ENCODE measurements around the gene CCN6.
A peak's percentile ranks its signal among the peaks of the same experiment; 100 is the strongest.

CCN6 gene

GRCh38 chr6:112030961-112031660 is 22.8 kb upstream of the CCN6 start:
- Histone ChIP-seq H3K4me2 (ENCODE audit: low read length) (no peak overlapping the region), H3K9ac (ENCODE audit: low read depth, low read length) (no peak overlapping the region), H3K4me3 (ENCODE audit: low read length) (no peak overlapping the region), H3K27me3 (ENCODE audit: control insufficient read depth, insufficient read depth, low read length) (no peaks in the 10 kb centered on the region), H3K9me3 (replicated peaks; ENCODE audit: low read length) (no peaks in the 10 kb centered on the region), H3K4me1 (ENCODE audit: control insufficient read depth, insufficient read depth, low read length) (peaks cover 36% of the 10 kb centered on the region), H3K36me3 (ENCODE audit: insufficient read depth, low read length) (no peaks in the 10 kb centered on the region)

- Histone ChIP-seq H3K36me3 (ENCODE audit: insufficient read depth, low read length) (no peaks in the 10 kb centered on the region), H3K4me3 (ENCODE audit: low read length) (no peak overlapping the region), H3K4me2 (ENCODE audit: low read length) (no peak overlapping the region), H3K4me1 (ENCODE audit: control insufficient read depth, insufficient read depth, low read length) (peaks cover 43% of the 10 kb centered on the region), H3K27me3 (ENCODE audit: control insufficient read depth, insufficient read depth, low read length) (no peaks in the 10 kb centered on the region), H3K9ac (ENCODE audit: low read depth, low read length) (no peak overlapping the region), H3K9me3 (replicated peaks; ENCODE audit: low read length) (no peaks in the 10 kb centered on the region)
Measured at GRCh38 chr6:112031960-112032359, 21.9 kb upstream of the CCN6 start.

GRCh38 chr6:112032728-112033127 is 21.2 kb upstream of the CCN6 start:
- Histone ChIP-seq H3K27me3 (ENCODE audit: control insufficient read depth, insufficient read depth, low read length) (no peaks in the 10 kb centered on the region), H3K4me1 (ENCODE audit: control insufficient read depth, insufficient read depth, low read length) (peaks cover 49% of the 10 kb centered on the region), H3K9me3 (replicated peaks; ENCODE audit: low read length) (no peaks in the 10 kb centered on the region), H3K9ac (ENCODE audit: low read depth, low read length) (no peak overlapping the region), H3K4me2 (ENCODE audit: low read length) (no peak overlapping the region), H3K36me3 (ENCODE audit: insufficient read depth, low read length) (no peaks in the 10 kb centered on the region), H3K4me3 (ENCODE audit: low read length) (no peak overlapping the region)

GRCh38 chr6:112033791-112034615 is 19.9 kb upstream of the CCN6 start:
- Histone ChIP-seq H3K4me1 (ENCODE audit: control insufficient read depth, insufficient read depth, low read length) (peaks cover 53% of the 10 kb centered on the region), H3K27me3 (ENCODE audit: control insufficient read depth, insufficient read depth, low read length) (no peaks in the 10 kb centered on the region), H3K4me2 (ENCODE audit: low read length) (no peak overlapping the region), H3K9me3 (replicated peaks; ENCODE audit: low read length) (no peaks in the 10 kb centered on the region), H3K36me3 (ENCODE audit: insufficient read depth, low read length) (no peaks in the 10 kb centered on the region), H3K4me3 (ENCODE audit: low read length) (no peak overlapping the region), H3K9ac (ENCODE audit: low read depth, low read length) (no peak overlapping the region)

- Histone ChIP-seq H3K9ac (ENCODE audit: low read depth, low read length) (no peak overlapping the region), H3K4me2 (ENCODE audit: low read length) (no peak overlapping the region), H3K4me1 (ENCODE audit: control insufficient read depth, insufficient read depth, low read length) (peaks cover 59% of the 10 kb centered on the region), H3K36me3 (ENCODE audit: insufficient read depth, low read length) (no peaks in the 10 kb centered on the region), H3K9me3 (replicated peaks; ENCODE audit: low read length) (no peaks in the 10 kb centered on the region), H3K4me3 (ENCODE audit: low read length) (no peak overlapping the region), H3K27me3 (ENCODE audit: control insufficient read depth, insufficient read depth, low read length) (no peaks in the 10 kb centered on the region)
Measured at GRCh38 chr6:112034616-112034995, 19.3 kb upstream of the CCN6 start.

- Histone ChIP-seq H3K9me3 (replicated peaks; ENCODE audit: low read length) (no peaks in the 10 kb centered on the region), H3K4me2 (ENCODE audit: low read length) (no peak overlapping the region), H3K9ac (ENCODE audit: low read depth, low read length) (peak overlapping the region; percentile 75), H3K4me1 (ENCODE audit: control insufficient read depth, insufficient read depth, low read length) (peaks cover 70% of the 10 kb centered on the region), H3K27me3 (ENCODE audit: control insufficient read depth, insufficient read depth, low read length) (no peaks in the 10 kb centered on the region), H3K4me3 (ENCODE audit: low read length) (no peak overlapping the region), H3K36me3 (ENCODE audit: insufficient read depth, low read length) (no peaks in the 10 kb centered on the region)
Measured at GRCh38 chr6:112036088-112036637, 17.7 kb upstream of the CCN6 start.

- H3K9me3 ChIP-seq (replicated peaks; ENCODE audit: low read length): no peaks in the 10 kb centered on the region
- H3K4me2 ChIP-seq (ENCODE audit: low read length): peak overlapping the region; percentile 61
- H3K9ac ChIP-seq (ENCODE audit: low read depth, low read length): peak overlapping the region; percentile 97
- no peaks in the 10 kb centered on the region for H3K27me3 ChIP-seq (ENCODE audit: control insufficient read depth, insufficient read depth, low read length)
- peak overlapping the region; percentile 41 for H3K4me3 ChIP-seq (ENCODE audit: low read length)
- peaks cover 84% of the 10 kb centered on the region for H3K4me1 ChIP-seq (ENCODE audit: control insufficient read depth, insufficient read depth, low read length)
- no peaks in the 10 kb centered on the region for H3K36me3 ChIP-seq (ENCODE audit: insufficient read depth, low read length)
Measured at GRCh38 chr6:112037783-112038216, 16.1 kb upstream of the CCN6 start.

GRCh38 chr6:112038268-112038667 is 15.6 kb upstream of the CCN6 start:
- Histone ChIP-seq H3K36me3 (ENCODE audit: insufficient read depth, low read length) (no peaks in the 10 kb centered on the region), H3K27me3 (ENCODE audit: control insufficient read depth, insufficient read depth, low read length) (no peaks in the 10 kb centered on the region), H3K9ac (ENCODE audit: low read depth, low read length) (peak overlapping the region; percentile 97), H3K4me1 (ENCODE audit: control insufficient read depth, insufficient read depth, low read length) (peaks cover 85% of the 10 kb centered on the region), H3K4me3 (ENCODE audit: low read length) (peak overlapping the region; percentile 41), H3K9me3 (replicated peaks; ENCODE audit: low read length) (no peaks in the 10 kb centered on the region), H3K4me2 (ENCODE audit: low read length) (peak overlapping the region; percentile 61)

- Histone ChIP-seq H3K36me3 (ENCODE audit: insufficient read depth, low read length) (no peaks in the 10 kb centered on the region), H3K4me1 (ENCODE audit: control insufficient read depth, insufficient read depth, low read length) (peaks cover 81% of the 10 kb centered on the region), H3K27me3 (ENCODE audit: control insufficient read depth, insufficient read depth, low read length) (no peaks in the 10 kb centered on the region), H3K9ac (ENCODE audit: low read depth, low read length) (peak overlapping the region; percentile 97), H3K4me2 (ENCODE audit: low read length) (peak overlapping the region; percentile 61), H3K9me3 (replicated peaks; ENCODE audit: low read length) (no peaks in the 10 kb centered on the region), H3K4me3 (ENCODE audit: low read length) (peak overlapping the region; percentile 6)
Measured at GRCh38 chr6:112038756-112039430, 15.0 kb upstream of the CCN6 start.

- H3K4me2 ChIP-seq (ENCODE audit: low read length): peak overlapping the region; percentile 61
- no peaks in the 10 kb centered on the region for H3K27me3 ChIP-seq (ENCODE audit: control insufficient read depth, insufficient read depth, low read length)
- no peaks in the 10 kb centered on the region for H3K36me3 ChIP-seq (ENCODE audit: insufficient read depth, low read length)
- H3K4me1 ChIP-seq (ENCODE audit: control insufficient read depth, insufficient read depth, low read length): peaks cover 81% of the 10 kb centered on the region
- H3K9me3 ChIP-seq (replicated peaks; ENCODE audit: low read length): no peaks in the 10 kb centered on the region
- H3K9ac ChIP-seq (ENCODE audit: low read depth, low read length): peak overlapping the region; percentile 97
- peak overlapping the region; percentile 6 for H3K4me3 ChIP-seq (ENCODE audit: low read length)
Measured at GRCh38 chr6:112039431-112039770, 14.5 kb upstream of the CCN6 start.

GRCh38 chr6:112040956-112041355 is 12.9 kb upstream of the CCN6 start:
- no peaks in the 10 kb centered on the region for H3K9me3 ChIP-seq (replicated peaks; ENCODE audit: low read length)
- no peaks in the 10 kb centered on the region for H3K27me3 ChIP-seq (ENCODE audit: control insufficient read depth, insufficient read depth, low read length)
- peaks cover 84% of the 10 kb centered on the region for H3K4me1 ChIP-seq (ENCODE audit: control insufficient read depth, insufficient read depth, low read length)
- H3K36me3 ChIP-seq (ENCODE audit: insufficient read depth, low read length): no peaks in the 10 kb centered on the region
- H3K4me3 ChIP-seq (ENCODE audit: low read length): no peak overlapping the region
- peak overlapping the region; percentile 97 for H3K9ac ChIP-seq (ENCODE audit: low read depth, low read length)
- H3K4me2 ChIP-seq (ENCODE audit: low read length): no peak overlapping the region

All from skeletal muscle satellite cell (primary cell).